Cardiac fibroblast (primary cell): ENCODE measurements around the gene SLC17A3.

Experiments
- DNase-seq, 2 donors: peaks; one replicate each; pipeline versions ENCODE4 v3.0.0 to v3.0.0-alpha.2; 2010; ENCODE audit warnings: low read depth in 2 of 2
- H3K4me3 ChIP-seq, 2 donors: replicated peaks in 1 of 2; 1 replicate in 1 of 2; 2 replicates in 1 of 2; pipeline ENCODE4 v1.5.1; 2011; ENCODE audit warnings: low read depth in 2 of 2, low read length in 2 of 2, mild to moderate bottlenecking in 2 of 2, moderate library complexity in 1 of 2
- CTCF ChIP-seq: IDR thresholded peaks from one replicate; pipeline ENCODE4 v1.5.1; 2011; ENCODE audit warnings: low read depth, mild to moderate bottlenecking, low read length, inconsistent platforms

The SLC17A3 gene

DNA sequence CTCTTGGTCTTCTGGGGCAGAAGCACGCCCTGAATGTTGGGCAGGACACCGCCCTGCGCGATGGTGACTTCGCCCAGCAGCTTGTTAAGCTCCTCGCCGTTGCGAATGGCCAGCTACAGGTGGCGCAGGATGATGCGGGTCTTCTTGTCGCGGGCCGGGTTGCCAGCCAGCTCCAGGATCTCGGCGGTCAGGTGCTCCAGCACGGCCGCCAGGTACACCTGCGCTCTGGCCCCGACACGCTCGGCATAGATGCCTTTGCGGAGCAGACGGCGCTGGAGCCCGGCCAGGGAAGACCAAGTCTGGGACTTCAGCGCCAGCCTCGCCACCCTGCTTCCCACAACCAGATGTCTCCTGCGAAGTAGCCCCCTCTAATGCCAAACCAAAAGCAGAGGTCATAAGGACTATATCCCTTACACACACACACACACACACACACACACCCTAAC lies 8.0 kb upstream of the SLC17A3 start:
- DNase-seq = no peak
- no peak overlapping the region for H3K4me3 ChIP-seq
- TF ChIP-seq CTCF = no peak

DNA sequence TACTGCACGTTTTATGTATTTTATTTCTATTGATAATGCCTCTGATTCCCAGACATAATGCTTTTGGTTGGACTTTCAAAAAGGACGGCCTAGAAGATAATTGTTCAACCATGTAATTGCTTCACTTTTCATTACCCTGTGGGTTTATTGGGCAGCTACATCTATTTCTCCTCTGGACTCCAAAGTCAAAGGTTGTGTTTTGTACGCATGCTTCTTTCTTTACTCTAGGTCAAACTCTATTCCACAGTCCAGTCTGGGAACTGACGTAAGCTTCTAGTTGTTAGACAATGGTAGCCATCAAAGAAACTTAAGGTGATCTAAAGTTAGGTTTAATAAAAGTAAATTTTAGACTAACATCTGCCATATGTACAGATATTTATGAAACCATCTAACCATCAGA lies 6.6 kb upstream of the SLC17A3 start:
- TF ChIP-seq CTCF = no peak
- DNase-seq = no peak
- H3K4me3 ChIP-seq = no peak overlapping the region

DNA sequence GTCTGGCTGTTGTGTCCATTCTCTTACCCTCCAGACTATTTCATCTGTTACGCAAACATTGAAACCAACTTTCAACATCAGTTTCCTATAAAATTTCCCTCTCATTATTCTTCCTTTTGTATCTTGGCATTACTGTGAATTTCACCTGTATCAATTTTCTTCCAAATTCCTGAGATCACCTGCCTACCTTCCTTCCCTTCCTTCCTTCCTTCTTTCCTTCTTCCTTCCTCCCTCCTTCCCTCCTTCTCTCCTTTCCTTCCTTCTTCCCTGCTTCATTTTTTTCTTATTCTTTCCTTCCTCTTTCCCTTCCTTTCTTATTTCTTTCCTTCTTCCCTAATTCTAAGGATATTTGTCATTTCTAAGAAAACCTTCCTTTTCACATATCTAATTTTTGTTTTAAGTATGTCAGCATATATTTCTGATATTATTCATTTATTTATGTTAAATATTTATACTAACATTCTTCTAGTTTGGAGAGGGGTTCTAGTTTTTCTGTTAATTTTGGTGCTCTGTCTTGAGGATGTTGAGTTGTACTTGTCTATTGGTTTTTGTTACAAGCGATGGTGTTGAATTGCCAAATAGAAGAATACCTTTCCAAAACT lies 4.8 kb upstream of the SLC17A3 start:
- no peak overlapping the region for H3K4me3 ChIP-seq
- no peak for TF ChIP-seq CTCF
- DNase-seq = no peak

DNA sequence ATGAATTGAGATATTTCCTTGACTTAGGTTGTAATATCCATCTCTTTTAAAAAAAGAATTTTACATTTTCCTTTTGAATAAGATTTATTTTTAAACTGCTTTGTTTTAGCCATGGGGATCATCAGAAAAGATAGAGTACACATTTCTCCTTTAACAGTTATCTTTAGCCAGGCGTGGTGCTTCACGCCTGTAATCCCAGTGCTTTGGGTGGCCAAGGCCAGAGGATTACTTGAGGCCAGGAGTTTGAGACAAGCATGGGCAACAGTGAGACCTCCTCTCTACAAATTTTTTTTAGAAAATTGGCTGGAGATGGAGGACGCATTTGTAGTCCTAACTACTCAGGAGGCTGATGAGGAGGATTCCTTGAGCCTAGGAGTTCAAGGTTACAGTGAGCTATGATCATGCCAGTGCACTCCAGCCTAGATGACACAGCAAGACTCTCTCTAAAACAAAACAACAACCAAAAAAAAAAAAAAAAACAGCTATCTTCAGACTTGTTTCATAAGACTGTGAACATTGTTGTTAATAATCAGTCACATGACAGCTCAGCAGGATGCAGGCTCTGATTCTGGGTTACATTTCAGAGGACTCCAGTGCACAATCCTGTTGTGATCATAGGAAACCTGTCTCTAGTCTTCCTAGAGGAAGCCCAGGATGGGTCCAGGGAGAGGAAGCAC lies 2.0 kb upstream of the SLC17A3 start:
- DNase-seq = no peak

DNA sequence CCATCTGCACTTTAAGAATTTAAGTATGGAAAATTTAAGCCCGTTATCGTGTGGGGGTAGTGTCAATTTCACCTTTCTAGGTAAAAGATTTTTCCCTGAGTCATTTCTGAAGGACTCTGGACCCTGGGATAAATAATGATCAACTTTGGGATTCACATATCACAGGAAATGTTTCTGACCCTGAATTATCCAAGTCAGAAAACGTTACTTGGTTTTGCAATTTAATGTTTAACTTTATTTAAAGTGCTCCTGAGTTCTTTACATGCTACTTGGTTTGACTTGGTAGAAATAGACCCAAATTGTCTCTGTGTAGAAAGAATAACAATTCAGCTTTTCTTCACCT lies 1.5 kb upstream of the SLC17A3 start:
- DNase-seq = no peak
- H3K4me3 ChIP-seq = no peak overlapping the region
- no peak for TF ChIP-seq CTCF

More for the DNA sequence above, 2.0 kb upstream of the SLC17A3 start:
- no peak overlapping the region for H3K4me3 ChIP-seq
- no peak for TF ChIP-seq CTCF

GRCh38 chr6:25874822-25875562 lies 949 bp upstream of the SLC17A3 start:
- no peak overlapping the region for H3K4me3 ChIP-seq
- peak in 1 of 2 donors; percentile 16 for DNase-seq
- TF ChIP-seq CTCF = no peak
